NAMALWA (cell line): Measurements from ENCODE around the gene C1orf146.
A peak's percentile ranks its signal among the peaks of the same experiment; 100 is the strongest.
"Not testable (repeated sequence)": the region's sequence is repeated elsewhere in the genome, so short reads cannot be mapped to it uniquely, and the experiment has no call there.

Experiments
- DNase-seq: peaks from one replicate; pipeline ENCODE4 v3.0.0-alpha.2; 2015; ENCODE audit warnings: low spot score

The C1orf146 gene

DNA sequence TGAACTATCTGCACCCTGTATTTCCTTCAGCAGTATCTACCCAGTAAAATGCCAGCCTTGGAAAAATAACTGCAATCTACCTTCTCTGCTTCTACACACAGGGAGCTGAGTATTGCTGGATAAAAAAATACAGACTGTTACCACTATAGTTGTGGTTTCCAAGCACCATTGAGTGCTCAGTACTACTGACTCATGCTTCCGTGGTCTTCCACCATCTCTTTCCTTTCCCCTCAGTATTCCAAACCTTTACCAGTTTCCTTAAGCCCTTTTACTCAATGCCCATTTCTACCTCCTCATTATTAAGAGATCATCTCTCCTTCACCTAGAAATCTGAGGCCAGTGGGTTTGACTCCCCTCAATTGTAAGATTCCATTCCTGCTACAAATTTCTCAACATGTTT is 57.2 kb downstream of the C1orf146 start:
- no peak for DNase-seq

DNA sequence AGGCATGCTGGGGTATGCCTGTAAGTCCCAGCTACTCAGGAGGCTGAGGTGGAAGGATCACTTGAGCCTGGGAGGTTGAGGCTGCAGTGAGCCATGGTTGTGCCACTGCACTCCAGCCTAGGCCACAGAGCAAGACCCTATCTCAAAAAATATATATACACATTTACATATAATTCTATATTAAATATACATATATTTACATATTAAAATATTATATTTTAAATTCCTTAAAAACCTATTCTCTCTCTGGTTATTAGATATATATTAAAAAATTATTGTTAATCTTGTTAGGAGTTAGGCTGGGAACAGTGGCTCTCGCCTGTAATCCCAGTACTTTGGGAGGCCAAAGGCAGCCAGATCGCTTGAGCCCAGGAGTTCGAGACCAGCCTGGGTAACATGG is 58.4 kb downstream of the C1orf146 start:
- DNase-seq: no peak

DNA sequence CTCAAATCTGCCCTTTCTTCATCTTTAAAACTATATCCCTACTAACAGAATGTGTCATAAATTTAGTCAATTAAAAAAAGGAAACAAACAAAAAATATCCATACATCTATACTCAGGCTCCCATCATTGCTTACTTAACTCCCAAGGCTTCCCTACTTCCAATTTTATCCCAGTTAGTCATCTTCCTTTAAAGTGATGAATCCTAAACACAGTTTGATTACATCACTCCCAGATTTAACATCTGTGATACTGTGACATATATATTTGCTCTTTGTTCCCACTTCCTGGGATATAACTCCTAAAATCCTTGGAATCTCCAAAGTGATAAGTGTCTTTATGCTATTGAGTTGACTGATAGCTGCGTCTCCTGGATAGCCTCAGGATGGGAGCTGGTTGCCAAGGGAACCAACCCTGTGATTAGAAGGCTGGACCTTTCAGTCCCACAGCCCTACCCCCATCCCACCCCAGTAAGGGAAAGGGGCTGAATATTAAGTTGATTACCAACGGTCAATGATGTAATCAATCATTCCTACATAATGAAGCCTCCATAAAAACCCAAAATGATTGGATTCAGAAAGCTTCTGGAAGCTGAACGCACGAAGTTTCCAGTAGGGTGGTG is 59.5 kb downstream of the C1orf146 start:
- no peak for DNase-seq

DNA sequence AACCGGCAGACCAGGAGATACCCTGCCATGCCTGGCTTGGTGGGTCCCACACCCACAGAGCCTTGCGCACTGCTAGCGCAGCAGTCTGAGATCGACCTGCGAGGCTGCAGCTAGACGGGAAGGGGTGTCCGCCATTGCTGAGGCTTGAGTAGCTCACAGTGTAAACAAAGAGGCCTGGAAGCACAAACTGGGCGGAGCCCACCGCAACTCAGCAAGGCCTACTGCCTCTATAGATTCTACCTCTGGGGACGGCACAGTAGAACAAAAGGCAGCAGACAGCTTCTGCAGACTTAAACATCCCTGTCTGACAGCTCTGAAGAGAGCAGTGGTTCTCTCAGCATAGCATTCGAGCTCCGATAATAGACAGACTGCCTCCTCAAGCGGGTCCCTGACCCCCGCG is 62.1 kb downstream of the C1orf146 start:
- not testable (repeated sequence) for DNase-seq

DNA sequence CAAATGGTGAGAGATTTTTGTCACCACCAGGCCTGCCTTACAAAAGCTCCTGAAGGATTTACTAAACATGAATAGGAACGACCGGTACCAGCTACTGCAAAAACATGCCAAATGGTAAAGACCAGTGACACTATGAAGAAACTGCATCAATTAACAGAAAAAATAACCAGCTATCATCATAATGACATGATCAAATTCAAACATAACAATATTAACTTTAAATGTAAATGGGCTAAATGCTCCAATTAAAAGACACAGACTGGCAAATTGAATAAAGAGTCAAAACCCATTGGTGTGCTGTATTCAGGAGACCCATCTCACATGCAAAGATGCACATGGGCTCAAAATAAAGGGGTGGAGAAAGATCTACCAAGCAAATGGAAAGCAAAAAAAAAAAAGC is 63.7 kb downstream of the C1orf146 start:
- not testable (repeated sequence) for DNase-seq

DNA sequence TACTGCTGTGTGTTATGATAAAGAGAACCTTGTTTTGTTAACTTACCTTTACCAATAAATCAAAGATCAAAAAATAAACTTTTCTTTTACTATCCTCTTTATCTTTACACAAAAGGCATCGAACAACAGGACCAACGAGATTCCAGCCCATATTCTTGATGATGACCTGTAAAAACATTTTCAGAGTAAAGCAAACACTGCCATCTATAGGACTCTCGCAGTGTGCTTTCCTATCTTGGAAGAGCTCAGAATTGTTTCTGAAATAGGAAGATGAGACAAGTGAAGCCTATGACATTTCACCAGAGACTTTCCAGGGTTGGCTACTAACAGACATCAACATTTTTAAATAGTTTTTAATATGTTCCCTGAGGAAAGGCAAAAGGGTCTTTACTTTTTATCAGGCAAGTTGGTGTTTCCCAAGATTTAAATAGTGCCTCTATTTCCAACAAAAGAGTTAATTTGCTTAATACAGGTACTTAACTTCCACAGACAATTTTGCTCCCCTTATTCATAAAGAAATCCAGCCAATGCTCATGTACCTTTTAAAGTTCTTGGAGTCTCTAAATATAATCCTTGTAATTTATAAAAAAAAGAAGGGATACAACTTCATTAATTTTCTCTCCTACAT is 73.8 kb downstream of the C1orf146 start:
- DNase-seq: peak; percentile 67
